HepG2 (cell line): Measurements from ENCODE around the gene RFX2. TPM values are rescaled to one million over a fixed set of nuclear protein-coding genes. Genes with fewer than 3 reads are reported as not detected.
A peak's percentile ranks its signal among the peaks of the same experiment; 100 is the strongest.

Experiments used
- ARHGAP35 ChIP-seq: sonication (generic); formaldehyde crosslinking; IDR thresholded peaks from 2 replicates; pipeline ENCODE4 v1.9.0; 2022; ENCODE audit warnings: mild to moderate bottlenecking, inconsistent platforms, moderate library complexity, missing genetic modification reagents, borderline replicate concordance
- CSRNP1 ChIP-seq: sonication (generic); formaldehyde crosslinking; IDR thresholded peaks from 2 replicates; pipeline ENCODE4 v1.8.1; 2023; ENCODE audit warnings: mild to moderate bottlenecking, missing genetic modification reagents
- DRAP1 ChIP-seq: IDR thresholded peaks from 2 replicates; pipeline ENCODE4 v1.6.1; 2016; ENCODE audit warnings: missing genetic modification reagents, missing compliant biosample characterization
- GABPA ChIP-seq, 2 experiments: IDR thresholded peaks; 2 replicates each; pipeline ENCODE4 v1.6.1; 2011 to 2016; ENCODE audit warnings: low read depth in 2 of 2, low read length in 1 of 2, missing biosample characterization in 1 of 2, missing genetic modification characterization in 1 of 2
- KAT8 ChIP-seq: IDR thresholded peaks from 2 replicates; pipeline ENCODE4 v1.6.1; 2016; ENCODE audit warnings: missing genetic modification reagents, missing compliant biosample characterization
- MAFG ChIP-seq: sonication (generic); formaldehyde crosslinking; IDR thresholded peaks from 2 replicates; pipeline ENCODE4 v1.5.1; 2020; ENCODE audit warnings: mild to moderate bottlenecking, missing genetic modification reagents
- NFIC ChIP-seq: IDR thresholded peaks from 2 replicates; pipeline ENCODE4 v1.6.1; 2012; ENCODE audit warnings: mild to moderate bottlenecking, low read length, inconsistent platforms
- PBX3 ChIP-seq: sonication (generic); formaldehyde crosslinking; IDR thresholded peaks from 2 replicates; pipeline ENCODE4 v1.8.1; 2023; ENCODE audit warnings: missing genetic modification reagents, inconsistent platforms, borderline replicate concordance
- ZFP82 ChIP-seq: sonication (generic); formaldehyde crosslinking; IDR thresholded peaks from 2 replicates; pipeline ENCODE4 v1.5.1; 2020; ENCODE audit warnings: mild to moderate bottlenecking, missing genetic modification reagents, borderline replicate concordance
- ZKSCAN8 ChIP-seq: IDR thresholded peaks from 2 replicates; pipeline ENCODE4 v1.6.1; 2016; ENCODE audit warnings: borderline replicate concordance, missing genetic modification reagents, missing compliant biosample characterization
- ZNF17 ChIP-seq: sonication (generic); formaldehyde crosslinking; IDR thresholded peaks from 2 replicates; pipeline ENCODE4 v1.5.0; 2020; ENCODE audit warnings: mild to moderate bottlenecking, missing genetic modification reagents
- ZNF205 ChIP-seq: IDR thresholded peaks from 2 replicates; pipeline ENCODE4 v1.6.1; 2018; ENCODE audit warnings: missing biosample characterization, missing genetic modification reagents
- ZNF292 ChIP-seq: sonication (generic); formaldehyde crosslinking; IDR thresholded peaks from 2 replicates; pipeline ENCODE4 v1.8.1; 2022; ENCODE audit warnings: mild to moderate bottlenecking, low read depth, missing genetic modification reagents, borderline replicate concordance
- ZNF530 ChIP-seq: sonication (generic); formaldehyde crosslinking; IDR thresholded peaks from 2 replicates; pipeline ENCODE4 v1.5.0; 2020; ENCODE audit warnings: low read depth, mild to moderate bottlenecking, missing genetic modification reagents
- ZNF562 ChIP-seq: sonication (generic); formaldehyde crosslinking; IDR thresholded peaks from 2 replicates; pipeline ENCODE4 v1.8.0; 2022; ENCODE audit warnings: missing genetic modification reagents, borderline replicate concordance
- ZNF703 ChIP-seq: sonication (generic); formaldehyde crosslinking; IDR thresholded peaks from 2 replicates; pipeline ENCODE4 v1.5.1; 2020; ENCODE audit warnings: missing genetic modification reagents, mild to moderate bottlenecking, moderate library complexity, borderline replicate concordance
- ZNF713 ChIP-seq: sonication (generic); formaldehyde crosslinking; IDR thresholded peaks from 2 replicates; pipeline ENCODE4 v1.4.0; 2020; ENCODE audit warnings: mild to moderate bottlenecking, missing genetic modification reagents
- ZNF784 ChIP-seq: sonication (generic); formaldehyde crosslinking; IDR thresholded peaks from 2 replicates; pipeline ENCODE4 v1.5.1; 2020; ENCODE audit warnings: missing genetic modification reagents, mild to moderate bottlenecking, borderline replicate concordance
- ZSCAN22 ChIP-seq: sonication (generic); formaldehyde crosslinking; IDR thresholded peaks from 2 replicates; pipeline ENCODE4 v1.4.0; 2020; ENCODE audit warnings: mild to moderate bottlenecking, missing genetic modification reagents
- polyA plus RNA-seq, 8 experiments: library from polyadenylated mRNA; depleted of rRNA in 3 of 8; stranded (reverse) in 7 of 8; unstranded in 1 of 8; fragments of >200 nt; fragmentation: Illumina TruSeq in 4 of 8; extraction: Trizol in 4 of 8; gene quantifications; 2 replicates each; pipeline versions ENCODE4 v1.2.1 to v1.2.3, GENCODE V29; 2011 to 2016; ENCODE audit warnings: low read depth in 4 of 8, missing spikeins in 1 of 8, mixed read lengths in 1 of 8; ENCODE audit not compliant: insufficient read depth in 1 of 8
- total RNA-seq, 5 experiments: library from RNA; depleted of rRNA; stranded (reverse); fragments of >200 nt; fragmentation: Illumina TruSeq; extraction: Trizol; gene quantifications; 2 replicates each; pipeline ENCODE4 v1.2.3, GENCODE V29; 2016; ENCODE audit warnings: low read depth in 1 of 5

RFX2 gene
- total and polyA plus RNA-seq, 2 of the 13 experiments (the other 11 are each of a cell fraction or from before 2014, with no cell fraction given) = 2.8 to 3.3 TPM

- no peak for TF ChIP-seq ZNF562 (CRISPR knock-in tag)
- TF ChIP-seq ZNF292 = peak; percentile 87; the same call in 1 of the 2 replicates
- no peak for TF ChIP-seq ZFP82 (CRISPR knock-in tag)
- no peak for TF ChIP-seq NFIC
- no peak for TF ChIP-seq PBX3 (CRISPR knock-in tag)
- TF ChIP-seq GABPA (IDR thresholded peaks at IDR 0.05; ENCODE audit: low read depth, low read length) = no peak
- TF ChIP-seq GABPA (CRISPR knock-in tag; IDR thresholded peaks at IDR 0.05; ENCODE audit: low read depth) = peak; percentile 68
- TF ChIP-seq ZNF530 (CRISPR knock-in tag) = no peak
- no peak for TF ChIP-seq ZNF205 (CRISPR knock-in tag)
- no peak for TF ChIP-seq DRAP1
- no peak for TF ChIP-seq ZNF703
- peak; percentile 52; the same call in 1 of the 2 replicates for TF ChIP-seq KAT8 (CRISPR knock-in tag)
- no peak for TF ChIP-seq ZNF784 (CRISPR knock-in tag)
- TF ChIP-seq ZSCAN22 = no peak
- no peak for TF ChIP-seq ZNF17 (CRISPR knock-in tag)
- TF ChIP-seq MAFG (CRISPR knock-in tag) = no peak
- TF ChIP-seq ZNF713 (CRISPR knock-in tag) = no peak
- TF ChIP-seq ARHGAP35 (CRISPR knock-in tag) = peak; percentile 43; the same call in 1 of the 2 replicates
- TF ChIP-seq CSRNP1 = no peak
- no peak for TF ChIP-seq ZKSCAN8
Measured at GRCh38 chr19:5983367-5983955, 126.8 kb downstream of the RFX2 start (continued).
